Measurements from ENCODE around the gene CDH4. TPM values are rescaled to one million over a fixed set of nuclear protein-coding genes. Genes with fewer than 3 reads are reported as not detected.

Gene CDH4
- total and polyA plus RNA-seq, 9 donors = 0.12 to 4.4 (median 0.36) TPM

DNA sequence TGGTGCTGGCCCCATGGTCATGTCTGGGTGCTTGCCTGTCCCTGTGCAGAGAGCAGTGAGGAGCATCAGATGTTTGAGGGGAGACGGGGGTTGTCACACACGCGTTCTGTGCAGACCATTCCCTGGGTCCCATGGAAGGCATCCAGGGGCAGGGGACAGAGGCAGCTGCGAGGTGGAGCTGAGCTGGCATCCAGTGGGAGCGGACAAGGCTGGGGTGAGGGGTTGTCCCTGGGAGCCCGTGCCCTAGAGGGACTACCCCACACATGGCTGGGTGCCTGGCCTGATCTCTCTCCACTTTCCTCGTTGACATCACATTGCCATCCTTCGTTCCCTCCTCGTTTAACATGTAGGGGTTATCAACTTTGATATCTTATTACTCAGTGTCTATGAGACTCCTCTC, 331.3 kb downstream of the CDH4 start:
- H3K36me3 ChIP-seq = no peaks in the 10 kb centered on the region
- no peak overlapping the region for H3K4me3 ChIP-seq
- no peak overlapping the region for H3K27ac ChIP-seq
- intact Hi-C loops (cut with DNase I) = no loop called here
- H3K9me3 ChIP-seq = no peaks in the 10 kb centered on the region
- 62 to 73% (median 71%) methylated on average over 9 of the region's 9 CpGs for WGBS, 3 donors
- H3K4me1 ChIP-seq (ENCODE audit: insufficient read depth) = peaks cover 2% of the 10 kb centered on the region
- DNase-seq = no peak
- H3K27me3 ChIP-seq = no peaks in the 10 kb centered on the region
- TF ChIP-seq, protein P1, sequence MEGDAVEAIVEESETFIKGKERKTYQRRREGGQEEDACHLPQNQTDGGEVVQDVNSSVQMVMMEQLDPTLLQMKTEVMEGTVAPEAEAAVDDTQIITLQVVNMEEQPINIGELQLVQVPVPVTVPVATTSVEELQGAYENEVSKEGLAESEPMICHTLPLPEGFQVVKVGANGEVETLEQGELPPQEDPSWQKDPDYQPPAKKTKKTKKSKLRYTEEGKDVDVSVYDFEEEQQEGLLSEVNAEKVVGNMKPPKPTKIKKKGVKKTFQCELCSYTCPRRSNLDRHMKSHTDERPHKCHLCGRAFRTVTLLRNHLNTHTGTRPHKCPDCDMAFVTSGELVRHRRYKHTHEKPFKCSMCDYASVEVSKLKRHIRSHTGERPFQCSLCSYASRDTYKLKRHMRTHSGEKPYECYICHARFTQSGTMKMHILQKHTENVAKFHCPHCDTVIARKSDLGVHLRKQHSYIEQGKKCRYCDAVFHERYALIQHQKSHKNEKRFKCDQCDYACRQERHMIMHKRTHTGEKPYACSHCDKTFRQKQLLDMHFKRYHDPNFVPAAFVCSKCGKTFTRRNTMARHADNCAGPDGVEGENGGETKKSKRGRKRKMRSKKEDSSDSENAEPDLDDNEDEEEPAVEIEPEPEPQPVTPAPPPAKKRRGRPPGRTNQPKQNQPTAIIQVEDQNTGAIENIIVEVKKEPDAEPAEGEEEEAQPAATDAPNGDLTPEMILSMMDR (IDR thresholded peaks at IDR 0.05) = no peak
- TF ChIP-seq POLR2A (IDR thresholded peaks at IDR 0.05) = no peak

DNA sequence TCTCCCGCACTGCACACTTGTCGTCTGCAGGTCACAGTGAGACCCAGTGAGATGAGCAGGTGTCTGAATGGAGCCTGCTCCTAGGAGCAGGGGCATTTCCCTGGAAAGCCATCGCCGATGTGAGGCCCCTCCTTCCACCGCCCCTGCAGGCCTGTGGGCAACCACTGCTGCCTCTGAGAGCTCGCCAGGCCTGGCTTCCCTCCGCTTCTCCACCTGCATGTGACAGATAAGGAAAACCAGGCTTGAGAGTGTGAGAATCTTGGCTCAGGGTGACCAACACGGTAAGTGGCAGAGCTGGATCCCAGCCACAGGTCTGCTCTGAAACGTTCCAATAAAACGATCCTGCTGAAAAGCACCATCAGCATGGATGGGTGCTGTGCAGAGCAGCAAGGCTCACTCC, 332.8 kb downstream of the CDH4 start:
- Histone ChIP-seq H3K27me3 (no peaks in the 10 kb centered on the region), H3K27ac (no peak overlapping the region), H3K9me3 (no peaks in the 10 kb centered on the region), H3K4me1 (ENCODE audit: insufficient read depth) (peaks cover 6% of the 10 kb centered on the region), H3K4me3 (no peak overlapping the region), H3K36me3 (no peaks in the 10 kb centered on the region)
- TF ChIP-seq EP300 (IDR thresholded peaks at IDR 0.05) (no peak), POLR2A (IDR thresholded peaks at IDR 0.05) (no peak)
- TF ChIP-seq, protein P1 (IDR thresholded peaks at IDR 0.05) = no peak
- intact Hi-C loops (cut with DNase I) = loop anchor here in 1 of 4 donors (5.0 kb wide), 1 partner anchor 48 kb away; no protein-coding TSS in a partner anchor
- WGBS, 3 donors = 38 to 46% (median 43%) methylated on average over 10 of the region's 10 CpGs
- no peak for DNase-seq

DNA sequence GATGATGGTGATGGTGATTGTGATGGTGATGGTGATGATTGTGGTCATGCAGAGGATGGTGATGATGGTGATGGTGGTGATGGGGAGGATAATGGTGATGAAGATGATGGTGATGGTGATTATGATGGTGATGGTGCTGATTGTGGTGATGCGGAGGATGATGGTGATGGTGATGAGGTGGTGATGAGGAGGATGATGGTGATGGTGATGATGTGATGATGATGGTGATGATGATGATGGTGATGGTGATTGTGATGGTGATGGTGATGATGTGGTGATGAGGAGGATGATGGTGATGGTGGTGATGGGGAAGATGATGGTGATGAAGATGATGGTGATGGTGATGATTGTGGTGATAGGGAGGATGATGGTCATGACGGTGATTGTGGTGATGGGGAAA, 333.7 kb downstream of the CDH4 start:
- WGBS, 3 donors = 92 to 97% (median 92%) methylated on average over 2 of the region's 2 CpGs

DNA sequence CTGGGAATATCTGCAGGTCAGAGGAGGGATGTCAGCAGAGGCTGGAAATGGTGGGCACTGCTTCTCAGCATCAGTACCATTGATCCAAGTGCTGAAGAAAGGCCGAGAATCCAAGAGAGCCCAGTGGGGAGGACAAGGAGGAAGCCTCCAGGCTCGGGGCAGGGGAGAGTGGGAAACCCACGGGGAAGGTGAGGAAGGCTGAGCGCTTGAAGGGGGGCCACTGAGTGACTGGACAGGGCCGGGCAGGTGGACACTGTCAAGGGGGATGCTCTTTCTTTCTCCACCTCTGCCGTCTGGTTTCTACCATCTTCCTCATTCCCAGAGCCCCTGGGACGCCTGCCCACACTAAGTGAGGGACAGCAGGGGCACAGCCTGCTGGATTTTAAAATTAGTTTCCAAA, 335.0 kb downstream of the CDH4 start:
- no peak for DNase-seq
- Histone ChIP-seq H3K9me3 (no peaks in the 10 kb centered on the region), H3K27ac (no peak overlapping the region), H3K36me3 (no peaks in the 10 kb centered on the region), H3K27me3 (no peaks in the 10 kb centered on the region), H3K4me1 (ENCODE audit: insufficient read depth) (peaks cover 6% of the 10 kb centered on the region), H3K4me3 (no peak overlapping the region)
- intact Hi-C loops (cut with DNase I) = loop anchor here in 1 of 4 donors (5.0 kb wide), 1 partner anchor 50 kb away; no protein-coding TSS in a partner anchor
- WGBS, 3 donors = 90 to 95% (median 91%) methylated on average over 7 of the region's 7 CpGs
- TF ChIP-seq EP300 (IDR thresholded peaks at IDR 0.05) = no peak
- TF ChIP-seq, protein P1 (IDR thresholded peaks at IDR 0.05) = no peak
- TF ChIP-seq POLR2A (IDR thresholded peaks at IDR 0.05) = no peak

More for the DNA sequence above, 333.7 kb downstream of the CDH4 start:
- Histone ChIP-seq H3K27me3 (no peaks in the 10 kb centered on the region), H3K4me3 (no peak overlapping the region), H3K36me3 (no peaks in the 10 kb centered on the region), H3K9me3 (no peaks in the 10 kb centered on the region), H3K4me1 (ENCODE audit: insufficient read depth) (peaks cover 6% of the 10 kb centered on the region), H3K27ac (no peak overlapping the region)
- intact Hi-C loops (cut with DNase I) = loop anchor here in 1 of 4 donors (5.0 kb wide), 1 partner anchor 48 kb away; no protein-coding TSS in a partner anchor
- DNase-seq = no peak
- TF ChIP-seq, protein P1 (IDR thresholded peaks at IDR 0.05) = no peak
- TF ChIP-seq POLR2A (IDR thresholded peaks at IDR 0.05) = no peak
- no peak for TF ChIP-seq EP300 (IDR thresholded peaks at IDR 0.05)

All from ovary (tissue), 9 donors.